GM21717 (cell line): Measurements from ENCODE around the gene C4A.
"Not testable (repeated sequence)": the region's sequence is repeated elsewhere in the genome, so short reads cannot be mapped to it uniquely, and the experiment has no call there.

Source experiments
- ATAC-seq: cut with Tn5 transposase; IDR thresholded peaks from one replicate; pipeline ENCODE4 v1.9.1; 2021; ENCODE audit warnings: mild to moderate bottlenecking, moderate library complexity; ENCODE audit not compliant: unreplicated experiment

The C4A gene

GRCh38 chr6:31978831-31979230 is 3.0 kb upstream of the C4A start:
- ATAC-seq: no peak

GRCh38 chr6:31979238-31979898 is 2.5 kb upstream of the C4A start:
- ATAC-seq: no peak

GRCh38 chr6:31980195-31980876 is 1.5 kb upstream of the C4A start:
- ATAC-seq: not testable (repeated sequence)

- ATAC-seq: not testable (repeated sequence)
Observed at GRCh38 chr6:31980998-31981397, 859 bp upstream of the C4A start.

- not testable (repeated sequence) for ATAC-seq
Observed at GRCh38 chr6:31989363-31989762, 7.5 kb downstream of the C4A start.

- ATAC-seq: not testable (repeated sequence)
Observed at GRCh38 chr6:31994421-31994820, 12.6 kb downstream of the C4A start.

GRCh38 chr6:31996385-31996784 is 14.5 kb downstream of the C4A start:
- not testable (repeated sequence) for ATAC-seq

- ATAC-seq: not testable (repeated sequence)
Observed at GRCh38 chr6:32002546-32003268, 20.9 kb downstream of the C4A start.

GRCh38 chr6:32003301-32003700 is 21.4 kb downstream of the C4A start:
- ATAC-seq: not testable (repeated sequence)

GRCh38 chr6:32004393-32004792 is 22.5 kb downstream of the C4A start:
- not testable (repeated sequence) for ATAC-seq

GRCh38 chr6:32004864-32005537 is 23.1 kb downstream of the C4A start:
- ATAC-seq: not testable (repeated sequence)

- ATAC-seq: not testable (repeated sequence)
Observed at GRCh38 chr6:32005538-32005880, 23.7 kb downstream of the C4A start.

- ATAC-seq: not testable (repeated sequence)
Observed at GRCh38 chr6:32005991-32006529, 24.2 kb downstream of the C4A start.

- ATAC-seq: not testable (repeated sequence)
Observed at GRCh38 chr6:32007086-32007485, 25.2 kb downstream of the C4A start.

GRCh38 chr6:32008037-32008436 is 26.2 kb downstream of the C4A start:
- ATAC-seq: not testable (repeated sequence)

GRCh38 chr6:32008616-32009015 is 26.8 kb downstream of the C4A start:
- ATAC-seq: not testable (repeated sequence)

- not testable (repeated sequence) for ATAC-seq
Observed at GRCh38 chr6:32009537-32009936, 27.7 kb downstream of the C4A start.

- not testable (repeated sequence) for ATAC-seq
Observed at GRCh38 chr6:32010856-32011530, 29.1 kb downstream of the C4A start.

GRCh38 chr6:32012941-32013617 is 31.2 kb downstream of the C4A start:
- not testable (repeated sequence) for ATAC-seq

- not testable (repeated sequence) for ATAC-seq
Observed at GRCh38 chr6:32013738-32014137, 31.9 kb downstream of the C4A start.
